Smooth muscle cell (in vitro differentiated cells): ENCODE results near the gene PLCB3. TPM values are rescaled to one million over a fixed set of nuclear protein-coding genes. Genes with fewer than 3 reads are reported as not detected.

Source experiments
- DNase-seq: peaks from one replicate; lab custom pipeline; 2025; ENCODE audit not compliant: unreplicated experiment; lab: John Stamatoyannopoulos, UW
- H2AFZ ChIP-seq: fragments of 200-600 bp; sonication (generic); 2 replicates; pipeline ENCODE4 v1.6.0; 2016; ENCODE audit warnings: antibody characterized with exemption, low read depth, mild to moderate bottlenecking
- H3F3A ChIP-seq: fragments of 200-600 bp; sonication (generic); 2 replicates; pipeline ENCODE4 v1.6.0; 2017; ENCODE audit warnings: antibody characterized with exemption, low read depth
- H3K27ac ChIP-seq: fragments of 200-600 bp; sonication (generic); 2 replicates; pipeline ENCODE4 v1.5.1; 2016; ENCODE audit warnings: low read depth, mild to moderate bottlenecking
- H3K27me3 ChIP-seq: fragments of 200-600 bp; sonication (generic); 2 replicates; pipeline ENCODE4 v1.6.1; 2016; ENCODE audit warnings: low read depth, mild to moderate bottlenecking
- H3K36me3 ChIP-seq: fragments of 200-600 bp; sonication (generic); 2 replicates; pipeline ENCODE4 v1.5.1; 2016; ENCODE audit warnings: low read depth
- H3K4me1 ChIP-seq: fragments of 200-600 bp; sonication (generic); 2 replicates; pipeline ENCODE4 v1.5.1; 2016; ENCODE audit warnings: low read depth
- H3K4me2 ChIP-seq: fragments of 200-600 bp; sonication (generic); 2 replicates; pipeline ENCODE4 v1.6.0; 2016; ENCODE audit warnings: mild to moderate bottlenecking
- H3K4me3 ChIP-seq: fragments of 200-600 bp; sonication (generic); 2 replicates; pipeline ENCODE4 v1.5.1; 2016; ENCODE audit warnings: mild to moderate bottlenecking
- H3K79me2 ChIP-seq: fragments of 200-600 bp; sonication (generic); 2 replicates; pipeline ENCODE4 v1.6.0; 2016; ENCODE audit warnings: low read depth, mild to moderate bottlenecking
- H3K9ac ChIP-seq: fragments of 200-600 bp; sonication (generic); 2 replicates; pipeline ENCODE4 v1.6.0; 2016; ENCODE audit warnings: low read depth
- H3K9me3 ChIP-seq: fragments of 200-600 bp; sonication (generic); replicated peaks from 2 replicates; pipeline ENCODE4 v1.5.1; 2016; ENCODE audit warnings: low read depth
- H4K20me1 ChIP-seq: fragments of 200-600 bp; sonication (generic); 2 replicates; pipeline ENCODE4 v1.6.0; 2016; ENCODE audit warnings: low read depth
- CTCF ChIP-seq: fragments of 200-600 bp; sonication (generic); IDR thresholded peaks from 2 replicates; pipeline ENCODE4 v1.5.1; 2017; ENCODE audit warnings: borderline replicate concordance, mild to moderate bottlenecking, antibody characterized with exemption; ENCODE audit not compliant: insufficient read depth, poor library complexity, severe bottlenecking
- whole genome bisulfite sequencing: methylation state at CpG from one replicate; pipeline ENCODE4 v1.1.7; 2016; ENCODE audit warnings: low lambda C conversion rate; 5-methylcytosine and 5-hydroxymethylcytosine counted together
- polyA plus RNA-seq: library from polyadenylated mRNA; unstranded; fragments of >200 nt; fragmentation: Nextera tagmentation; extraction: Ambion mirVana; gene quantifications from 2 replicates; pipeline ENCODE4 v1.2.1, GENCODE V29; 2016
- total RNA-seq: library from RNA; depleted of rRNA; stranded (reverse); fragments of >200 nt; gene quantifications from 2 replicates; pipeline ENCODE4 v1.2.3, GENCODE V29; 2014

PLCB3 gene
- total and polyA plus RNA-seq, 2 experiments from 2014 or later, result 15.0 to 15.6 TPM

- Histone ChIP-seq H3F3A (peaks cover 4% of the 10 kb centered on the region), H3K4me1 (no peaks in the 10 kb centered on the region), H3K4me3 (no peak overlapping the region), H3K27me3 (no peaks in the 10 kb centered on the region), H3K79me2 (no peaks in the 10 kb centered on the region), H3K9ac (no peak overlapping the region), H3K9me3 (no peaks in the 10 kb centered on the region), H3K36me3 (no peaks in the 10 kb centered on the region), H2AFZ (no peak overlapping the region), H3K27ac (no peak overlapping the region), H3K4me2 (no peak overlapping the region), H4K20me1 (no peaks in the 10 kb centered on the region)
- no peak for DNase-seq
- TF ChIP-seq CTCF, result no peak
- 95% methylated on average over 2 of the region's 2 CpGs for WGBS
Observed at GRCh38 chr11:64275841-64276240, 24.5 kb downstream of the PLCB3 start.

- H3K4me2 ChIP-seq, result no peak overlapping the region
- no peak overlapping the region for H3K27ac ChIP-seq
Observed at GRCh38 chr11:64276653-64277431, 25.5 kb downstream of the PLCB3 start.

GRCh38 chr11:64278576-64279190 is 27.4 kb downstream of the PLCB3 start:
- Histone ChIP-seq H3K9me3 (no peaks in the 10 kb centered on the region), H3K9ac (no peak overlapping the region), H2AFZ (no peak overlapping the region), H3K27ac (no peak overlapping the region), H3K27me3 (no peaks in the 10 kb centered on the region), H3K79me2 (peaks cover 10% of the 10 kb centered on the region), H3K4me2 (no peak overlapping the region), H3K4me3 (no peak overlapping the region), H4K20me1 (no peaks in the 10 kb centered on the region), H3K36me3 (no peaks in the 10 kb centered on the region), H3F3A (no peaks in the 10 kb centered on the region), H3K4me1 (peaks cover 2% of the 10 kb centered on the region)
- no peak for TF ChIP-seq CTCF
- 98% methylated on average over 8 of the region's 8 CpGs for WGBS
- DNase-seq, result no peak

More at GRCh38 chr11:64276653-64277431, 25.5 kb downstream of the PLCB3 start:
- Histone ChIP-seq H3K36me3 (no peaks in the 10 kb centered on the region), H2AFZ (no peak overlapping the region), H3K27me3 (no peaks in the 10 kb centered on the region), H3K9ac (no peak overlapping the region), H3K9me3 (no peaks in the 10 kb centered on the region), H3K4me1 (no peaks in the 10 kb centered on the region), H4K20me1 (no peaks in the 10 kb centered on the region), H3K4me3 (no peak overlapping the region), H3F3A (no peaks in the 10 kb centered on the region), H3K79me2 (no peaks in the 10 kb centered on the region)
- TF ChIP-seq CTCF, result no peak
- DNase-seq, result no peak
- 89% methylated on average over 17 of the region's 17 CpGs for WGBS
